ENCODE results near the gene OSTN. TPM values are rescaled to one million over a fixed set of nuclear protein-coding genes. Genes with fewer than 3 reads are reported as not detected.

The OSTN gene
- polyA plus RNA-seq, 4 donors = 0.01 TPM; not detected in 3

DNA sequence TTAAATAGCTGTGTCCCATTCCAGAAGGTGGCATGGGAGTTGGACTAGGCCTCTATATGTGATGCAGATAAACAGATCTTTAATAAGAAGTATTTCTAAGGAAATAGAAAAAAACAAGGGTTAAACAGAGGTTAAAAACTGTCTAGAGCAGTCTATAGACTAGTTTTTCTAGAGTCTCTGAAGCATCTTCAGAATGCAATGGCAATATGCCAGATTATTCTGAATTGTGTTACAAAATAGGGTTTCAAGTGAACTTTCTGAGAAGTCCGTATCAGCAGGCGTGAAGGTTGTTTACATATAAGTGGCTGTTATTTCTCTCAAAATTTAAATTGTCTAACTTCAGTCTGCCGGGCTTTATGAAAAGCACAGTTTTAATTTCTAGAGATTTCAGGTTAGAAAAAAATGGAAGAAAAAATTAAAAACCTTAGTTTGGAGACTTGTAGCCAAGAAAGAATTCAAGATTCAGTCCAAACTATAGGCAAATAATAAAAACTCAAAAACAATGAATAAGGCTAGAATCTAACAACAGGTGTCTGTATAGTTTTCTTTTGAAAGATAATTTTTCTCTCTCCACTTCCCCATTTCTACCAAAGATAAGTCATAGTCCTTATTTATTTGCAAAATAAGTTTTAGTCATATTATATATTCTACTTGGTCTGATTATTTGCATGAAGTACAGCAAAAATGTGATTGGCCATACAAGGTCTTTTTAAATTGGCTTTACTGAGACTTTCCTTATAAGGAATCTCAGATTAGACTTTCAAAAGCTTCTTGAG, 55.2 kb downstream of the OSTN start:
- H3K27ac ChIP-seq (ENCODE audit: low read depth in 1 of 3, low read length in 2 of 3) = no peak overlapping the region
- DNase-seq = no peak
- H3K36me3 ChIP-seq (ENCODE audit: control insufficient read depth in 3 of 3, insufficient read depth in 2 of 3, low read depth in 1 of 3, low read length in 3 of 3) = no peaks in the 10 kb centered on the region
- FAIRE-seq = no peak
- peaks cover 0 to 2% of the 10 kb centered on the region in 2 donors for H3K9me3 ChIP-seq (ENCODE audit: control insufficient read depth in 2 of 2, insufficient read depth in 1 of 2, low read depth in 1 of 2, low read length in 1 of 2)
- H3K4me3 ChIP-seq (ENCODE audit: low read depth in 1 of 3, low read length in 3 of 3) = no peak overlapping the region
- no peaks in the 10 kb centered on the region for H3K27me3 ChIP-seq (ENCODE audit: control insufficient read depth in 3 of 3, insufficient read depth in 3 of 3, low read length in 3 of 3)
- WGBS, 3 donors = 57 to 93% (median 78%) methylated on average over 3 of the region's 3 CpGs
- no peaks in the 10 kb centered on the region for H3K4me1 ChIP-seq (ENCODE audit: control insufficient read depth in 3 of 3, insufficient read depth in 2 of 3, low read depth in 1 of 3, low read length in 2 of 3)

DNA sequence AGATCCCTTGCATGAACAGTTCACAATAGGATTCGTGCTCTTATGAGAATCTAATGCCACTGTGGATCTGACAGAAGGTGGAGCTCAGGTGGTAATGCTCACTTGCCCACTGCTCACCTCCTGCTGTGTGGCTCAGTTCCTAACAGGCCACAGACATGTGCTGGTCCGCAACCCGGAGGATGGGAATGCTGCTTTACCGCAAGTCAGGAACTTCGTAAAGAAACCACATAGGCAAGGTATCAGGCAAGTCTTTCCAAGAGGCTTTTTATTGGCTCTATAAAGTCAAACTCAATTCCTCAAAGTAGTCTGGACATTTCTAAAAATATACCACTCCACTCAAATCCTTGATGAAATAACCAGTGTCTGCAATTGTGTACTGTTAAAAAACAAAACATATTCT, 56.1 kb downstream of the OSTN start:
- Histone ChIP-seq H3K9me3 (ENCODE audit: control insufficient read depth in 2 of 2, insufficient read depth in 1 of 2, low read depth in 1 of 2, low read length in 1 of 2) (peaks cover 0 to 2% of the 10 kb centered on the region in 2 donors), H3K27ac (ENCODE audit: low read depth in 1 of 3, low read length in 2 of 3) (no peak overlapping the region), H3K4me3 (ENCODE audit: low read depth in 1 of 3, low read length in 3 of 3) (no peak overlapping the region), H3K36me3 (ENCODE audit: control insufficient read depth in 3 of 3, insufficient read depth in 2 of 3, low read depth in 1 of 3, low read length in 3 of 3) (no peaks in the 10 kb centered on the region), H3K27me3 (ENCODE audit: control insufficient read depth in 3 of 3, insufficient read depth in 3 of 3, low read length in 3 of 3) (no peaks in the 10 kb centered on the region), H3K4me1 (ENCODE audit: control insufficient read depth in 3 of 3, insufficient read depth in 2 of 3, low read depth in 1 of 3, low read length in 2 of 3) (no peaks in the 10 kb centered on the region)
- FAIRE-seq (no peak), DNase-seq (no peak)
- 69 to 93% (median 87%) methylated on average over 5 of the region's 5 CpGs for WGBS, 3 donors

DNA sequence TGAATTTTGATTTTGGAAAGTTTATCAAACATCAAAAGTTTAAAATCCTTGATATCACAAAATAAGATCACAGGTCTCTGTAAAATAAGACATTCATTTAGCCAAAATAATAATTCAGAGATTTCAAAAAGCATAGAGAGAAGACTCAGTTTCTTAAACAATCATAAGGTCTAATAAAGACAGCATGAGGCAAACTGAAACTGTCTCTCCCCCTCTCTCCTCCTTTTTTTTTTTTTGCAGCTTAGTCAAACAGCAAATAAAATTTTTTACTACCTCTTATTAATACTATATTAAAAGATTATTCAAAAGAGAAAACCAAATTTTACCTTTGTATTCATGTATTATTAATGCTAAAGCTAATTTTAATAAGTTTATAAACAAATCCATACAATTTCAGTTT, 57.4 kb downstream of the OSTN start:
- no peak overlapping the region for H3K4me3 ChIP-seq (ENCODE audit: low read depth in 1 of 3, low read length in 3 of 3)
- no peaks in the 10 kb centered on the region for H3K27me3 ChIP-seq (ENCODE audit: control insufficient read depth in 3 of 3, insufficient read depth in 3 of 3, low read length in 3 of 3)
- H3K9me3 ChIP-seq (ENCODE audit: control insufficient read depth in 2 of 2, insufficient read depth in 1 of 2, low read depth in 1 of 2, low read length in 1 of 2) = peaks cover 0 to 2% of the 10 kb centered on the region in 2 donors
- FAIRE-seq (no peak), DNase-seq (no peak)
- no peaks in the 10 kb centered on the region for H3K36me3 ChIP-seq (ENCODE audit: control insufficient read depth in 3 of 3, insufficient read depth in 2 of 3, low read depth in 1 of 3, low read length in 3 of 3)
- H3K4me1 ChIP-seq (ENCODE audit: control insufficient read depth in 3 of 3, insufficient read depth in 2 of 3, low read depth in 1 of 3, low read length in 2 of 3) = no peaks in the 10 kb centered on the region
- H3K27ac ChIP-seq (ENCODE audit: low read depth in 1 of 3, low read length in 2 of 3) = no peak overlapping the region

DNA sequence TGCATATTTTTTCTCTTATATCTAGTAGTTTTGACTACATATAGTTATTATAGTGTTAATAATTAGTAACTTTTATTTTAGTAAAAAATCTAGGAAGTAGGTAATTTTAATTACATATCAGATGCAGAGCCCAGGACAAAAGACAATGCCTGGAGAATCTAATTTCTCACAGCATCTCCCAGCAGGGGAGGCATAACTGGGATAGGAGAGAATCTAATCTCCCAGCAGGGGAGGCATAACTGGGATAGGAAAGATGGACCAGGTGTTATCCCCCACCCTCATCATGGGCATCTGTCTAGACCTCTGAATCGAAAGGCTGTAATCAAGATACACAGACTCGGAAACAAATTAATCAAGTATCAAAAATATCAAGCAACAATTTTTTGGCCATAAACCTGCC, 58.2 kb downstream of the OSTN start:
- Histone ChIP-seq H3K4me3 (ENCODE audit: low read depth in 1 of 3, low read length in 3 of 3) (no peak overlapping the region), H3K27ac (ENCODE audit: low read depth in 1 of 3, low read length in 2 of 3) (no peak overlapping the region), H3K4me1 (ENCODE audit: control insufficient read depth in 3 of 3, insufficient read depth in 2 of 3, low read depth in 1 of 3, low read length in 2 of 3) (no peaks in the 10 kb centered on the region), H3K9me3 (ENCODE audit: control insufficient read depth in 2 of 2, insufficient read depth in 1 of 2, low read depth in 1 of 2, low read length in 1 of 2) (no peaks in the 10 kb centered on the region), H3K27me3 (ENCODE audit: control insufficient read depth in 3 of 3, insufficient read depth in 3 of 3, low read length in 3 of 3) (no peaks in the 10 kb centered on the region), H3K36me3 (ENCODE audit: control insufficient read depth in 3 of 3, insufficient read depth in 2 of 3, low read depth in 1 of 3, low read length in 3 of 3) (no peaks in the 10 kb centered on the region)
- WGBS, 3 donors = 93 to 98% (median 95%) methylated on average over 2 of the region's 2 CpGs
- DNase-seq (no peak), FAIRE-seq (no peak)

DNA sequence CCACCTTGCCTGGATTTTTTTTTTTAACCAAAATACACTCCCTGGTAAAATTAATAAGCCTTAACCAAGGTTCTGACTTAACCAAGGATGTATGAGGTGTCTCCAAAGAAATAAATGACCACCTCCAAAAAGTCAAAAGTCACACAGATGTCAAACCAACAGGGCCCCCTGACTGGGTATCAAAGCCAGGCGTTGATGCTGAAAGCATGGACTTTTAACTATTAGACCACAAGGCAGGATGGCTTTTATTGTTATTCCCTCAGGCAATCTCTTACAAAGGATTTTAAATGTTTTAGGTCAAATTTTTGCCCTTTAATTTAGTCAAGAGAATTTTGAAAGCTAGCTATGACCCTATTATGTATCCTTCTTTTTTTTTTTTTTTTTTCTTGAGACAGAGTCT, 60.4 kb downstream of the OSTN start:
- Histone ChIP-seq H3K27ac (ENCODE audit: low read depth in 1 of 3, low read length in 2 of 3) (no peak overlapping the region), H3K4me1 (ENCODE audit: control insufficient read depth in 3 of 3, insufficient read depth in 2 of 3, low read depth in 1 of 3, low read length in 2 of 3) (no peaks in the 10 kb centered on the region), H3K9me3 (ENCODE audit: control insufficient read depth in 2 of 2, insufficient read depth in 1 of 2, low read depth in 1 of 2, low read length in 1 of 2) (no peaks in the 10 kb centered on the region), H3K27me3 (ENCODE audit: control insufficient read depth in 3 of 3, insufficient read depth in 3 of 3, low read length in 3 of 3) (no peaks in the 10 kb centered on the region), H3K4me3 (ENCODE audit: low read depth in 1 of 3, low read length in 3 of 3) (no peak overlapping the region), H3K36me3 (ENCODE audit: control insufficient read depth in 3 of 3, insufficient read depth in 2 of 3, low read depth in 1 of 3, low read length in 3 of 3) (no peaks in the 10 kb centered on the region)
- 3 to 75% (median 15%) methylated on average over 1 of the region's 1 CpG for WGBS, 3 donors
- DNase-seq (no peak), FAIRE-seq (no peak)

DNA sequence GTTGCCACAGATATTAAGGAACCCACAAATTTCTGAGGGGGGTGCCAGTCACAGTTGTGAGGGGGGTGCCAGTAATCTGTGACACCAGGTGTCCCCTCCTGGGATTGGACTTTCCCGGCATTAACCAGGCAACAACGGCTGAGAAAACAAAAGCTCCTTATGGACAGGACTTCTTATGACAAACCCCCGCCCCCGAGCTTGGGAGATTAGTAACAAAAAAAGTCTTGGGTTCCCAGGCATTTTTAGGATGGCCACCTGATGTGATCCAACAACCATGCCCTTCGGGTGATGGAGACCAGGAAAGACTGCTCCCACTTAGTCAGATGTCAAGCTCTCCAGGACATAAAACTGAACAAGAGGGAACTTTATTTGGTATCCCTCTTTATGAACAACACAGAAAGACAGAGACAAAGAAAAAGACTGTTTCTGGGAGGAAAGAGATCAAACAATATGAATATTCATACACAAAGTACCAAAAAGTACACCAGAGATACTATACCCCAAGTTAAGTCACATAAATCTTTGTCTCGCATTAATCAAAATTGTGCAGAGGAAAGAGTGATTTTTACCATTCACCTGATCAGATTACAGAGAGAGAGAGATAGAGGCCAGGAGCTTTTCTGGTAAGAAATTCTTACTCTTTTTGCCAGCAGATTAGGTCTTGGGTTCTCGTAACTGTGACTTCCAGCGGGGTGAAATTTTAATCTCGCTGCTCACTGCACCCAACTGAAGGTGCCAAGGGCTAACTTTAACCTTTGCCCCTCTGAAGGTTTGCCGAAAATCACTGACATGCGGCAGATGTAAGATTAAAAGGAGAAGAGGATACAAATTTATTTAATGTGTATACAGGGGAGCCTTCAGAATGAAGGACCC, 61.6 kb downstream of the OSTN start:
- no peak for FAIRE-seq
- Histone ChIP-seq H3K4me1 (ENCODE audit: control insufficient read depth in 3 of 3, insufficient read depth in 2 of 3, low read depth in 1 of 3, low read length in 2 of 3) (no peaks in the 10 kb centered on the region), H3K9me3 (ENCODE audit: control insufficient read depth in 2 of 2, insufficient read depth in 1 of 2, low read depth in 1 of 2, low read length in 1 of 2) (no peaks in the 10 kb centered on the region), H3K36me3 (ENCODE audit: control insufficient read depth in 3 of 3, insufficient read depth in 2 of 3, low read depth in 1 of 3, low read length in 3 of 3) (no peaks in the 10 kb centered on the region), H3K27me3 (ENCODE audit: control insufficient read depth in 3 of 3, insufficient read depth in 3 of 3, low read length in 3 of 3) (no peaks in the 10 kb centered on the region), H3K27ac (ENCODE audit: low read depth in 1 of 3, low read length in 2 of 3) (no peak overlapping the region), H3K4me3 (ENCODE audit: low read depth in 1 of 3, low read length in 3 of 3) (no peak overlapping the region)
- 55 to 86% (median 67%) methylated on average over 11 of the region's 11 CpGs for WGBS, 3 donors
- no peak for DNase-seq

DNA sequence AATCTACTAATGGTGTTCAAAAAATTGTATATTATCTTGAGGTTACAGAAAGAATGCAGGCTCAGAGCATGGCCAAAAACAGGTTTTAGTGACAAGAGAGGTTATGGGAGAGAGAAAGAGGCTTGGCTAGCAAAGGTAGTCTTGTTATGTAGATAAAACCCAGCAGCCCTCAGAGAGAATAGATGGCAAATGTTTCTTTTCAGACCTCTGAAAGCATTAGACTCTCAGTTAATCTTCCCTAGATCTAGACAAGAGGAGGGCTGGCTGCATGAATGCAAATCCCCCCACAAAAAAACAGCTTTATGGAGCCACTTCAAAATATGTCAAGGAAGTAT, 62.2 kb downstream of the OSTN start:
- Histone ChIP-seq H3K9me3 (ENCODE audit: control insufficient read depth in 2 of 2, insufficient read depth in 1 of 2, low read depth in 1 of 2, low read length in 1 of 2) (no peaks in the 10 kb centered on the region), H3K27ac (ENCODE audit: low read depth in 1 of 3, low read length in 2 of 3) (no peak overlapping the region), H3K4me3 (ENCODE audit: low read depth in 1 of 3, low read length in 3 of 3) (no peak overlapping the region), H3K27me3 (ENCODE audit: control insufficient read depth in 3 of 3, insufficient read depth in 3 of 3, low read length in 3 of 3) (no peaks in the 10 kb centered on the region), H3K36me3 (ENCODE audit: control insufficient read depth in 3 of 3, insufficient read depth in 2 of 3, low read depth in 1 of 3, low read length in 3 of 3) (no peaks in the 10 kb centered on the region), H3K4me1 (ENCODE audit: control insufficient read depth in 3 of 3, insufficient read depth in 2 of 3, low read depth in 1 of 3, low read length in 2 of 3) (no peaks in the 10 kb centered on the region)
- DNase-seq (no peak), FAIRE-seq (no peak)

DNA sequence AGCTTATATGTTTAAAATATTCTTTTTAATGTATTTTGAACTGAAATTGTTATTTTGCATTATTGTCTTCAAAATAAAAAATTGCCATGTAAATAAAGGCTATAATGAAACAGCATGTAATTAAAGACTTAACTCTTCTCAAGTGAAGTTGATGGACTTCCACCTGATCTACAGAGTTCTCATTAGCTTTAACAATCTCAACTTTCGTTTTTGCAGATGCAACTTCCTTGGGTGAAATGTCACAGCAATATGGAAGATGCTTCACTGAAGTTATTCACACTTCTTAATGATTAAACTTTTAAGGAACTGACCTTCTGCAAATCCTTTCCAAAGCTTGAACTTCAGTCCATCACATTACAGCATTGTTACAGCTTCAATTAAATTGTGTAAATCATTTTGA, 63.6 kb downstream of the OSTN start:
- H3K4me3 ChIP-seq (ENCODE audit: low read depth in 1 of 3, low read length in 3 of 3) = no peak overlapping the region
- FAIRE-seq (peak; percentile 53), DNase-seq (no peak)
- no peaks in the 10 kb centered on the region for H3K36me3 ChIP-seq (ENCODE audit: control insufficient read depth in 3 of 3, insufficient read depth in 2 of 3, low read depth in 1 of 3, low read length in 3 of 3)
- H3K4me1 ChIP-seq (ENCODE audit: control insufficient read depth in 3 of 3, insufficient read depth in 2 of 3, low read depth in 1 of 3, low read length in 2 of 3) = no peaks in the 10 kb centered on the region
- no peak overlapping the region for H3K27ac ChIP-seq (ENCODE audit: low read depth in 1 of 3, low read length in 2 of 3)
- no peaks in the 10 kb centered on the region for H3K9me3 ChIP-seq (ENCODE audit: control insufficient read depth in 2 of 2, insufficient read depth in 1 of 2, low read depth in 1 of 2, low read length in 1 of 2)
- no peaks in the 10 kb centered on the region for H3K27me3 ChIP-seq (ENCODE audit: control insufficient read depth in 3 of 3, insufficient read depth in 3 of 3, low read length in 3 of 3)
- 24 to 64% (median 35%) methylated on average over 1 of the region's 1 CpG for WGBS, 3 donors
